ENCODE results near the gene TRPT1.

DNA sequence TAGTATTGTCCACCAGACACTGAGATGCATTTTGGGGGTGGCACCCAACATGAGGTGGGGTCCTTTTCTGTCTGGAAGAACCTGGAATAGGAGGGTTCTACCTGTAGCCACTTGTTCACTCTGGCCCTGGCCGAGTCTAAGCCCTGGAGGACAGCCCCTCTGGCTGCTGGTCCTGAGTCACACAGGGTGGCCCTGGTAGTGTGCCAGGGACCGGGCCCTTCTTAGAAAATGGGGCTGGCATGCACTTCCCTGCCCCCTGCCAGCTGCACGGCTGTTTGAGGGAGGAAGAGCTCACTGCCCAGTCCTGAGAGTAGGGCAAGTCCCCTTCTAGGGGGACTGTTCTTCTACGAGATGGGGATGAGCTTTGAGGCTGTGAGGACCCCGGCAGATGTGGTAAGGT lies 27.5 kb upstream of the TRPT1 start:
- TF ChIP-seq, protein P1, sequence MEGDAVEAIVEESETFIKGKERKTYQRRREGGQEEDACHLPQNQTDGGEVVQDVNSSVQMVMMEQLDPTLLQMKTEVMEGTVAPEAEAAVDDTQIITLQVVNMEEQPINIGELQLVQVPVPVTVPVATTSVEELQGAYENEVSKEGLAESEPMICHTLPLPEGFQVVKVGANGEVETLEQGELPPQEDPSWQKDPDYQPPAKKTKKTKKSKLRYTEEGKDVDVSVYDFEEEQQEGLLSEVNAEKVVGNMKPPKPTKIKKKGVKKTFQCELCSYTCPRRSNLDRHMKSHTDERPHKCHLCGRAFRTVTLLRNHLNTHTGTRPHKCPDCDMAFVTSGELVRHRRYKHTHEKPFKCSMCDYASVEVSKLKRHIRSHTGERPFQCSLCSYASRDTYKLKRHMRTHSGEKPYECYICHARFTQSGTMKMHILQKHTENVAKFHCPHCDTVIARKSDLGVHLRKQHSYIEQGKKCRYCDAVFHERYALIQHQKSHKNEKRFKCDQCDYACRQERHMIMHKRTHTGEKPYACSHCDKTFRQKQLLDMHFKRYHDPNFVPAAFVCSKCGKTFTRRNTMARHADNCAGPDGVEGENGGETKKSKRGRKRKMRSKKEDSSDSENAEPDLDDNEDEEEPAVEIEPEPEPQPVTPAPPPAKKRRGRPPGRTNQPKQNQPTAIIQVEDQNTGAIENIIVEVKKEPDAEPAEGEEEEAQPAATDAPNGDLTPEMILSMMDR (conservative IDR thresholded peaks at IDR 0.05; ENCODE audit: low read depth in 2 of 2): no peak
- TF ChIP-seq JUNB (IDR thresholded peaks at IDR 0.05; ENCODE audit: unreplicated experiment) (no peak), EZH2phosphoT487 (IDR thresholded peaks at IDR 0.05; ENCODE audit: unreplicated experiment) (no peak), EZH2 (IDR thresholded peaks at IDR 0.05; ENCODE audit: low read depth, unreplicated experiment) (no peak), POLR2AphosphoS5 (IDR thresholded peaks at IDR 0.05; ENCODE audit: low read depth) (no peak)
- TF ChIP-seq, protein P2, sequence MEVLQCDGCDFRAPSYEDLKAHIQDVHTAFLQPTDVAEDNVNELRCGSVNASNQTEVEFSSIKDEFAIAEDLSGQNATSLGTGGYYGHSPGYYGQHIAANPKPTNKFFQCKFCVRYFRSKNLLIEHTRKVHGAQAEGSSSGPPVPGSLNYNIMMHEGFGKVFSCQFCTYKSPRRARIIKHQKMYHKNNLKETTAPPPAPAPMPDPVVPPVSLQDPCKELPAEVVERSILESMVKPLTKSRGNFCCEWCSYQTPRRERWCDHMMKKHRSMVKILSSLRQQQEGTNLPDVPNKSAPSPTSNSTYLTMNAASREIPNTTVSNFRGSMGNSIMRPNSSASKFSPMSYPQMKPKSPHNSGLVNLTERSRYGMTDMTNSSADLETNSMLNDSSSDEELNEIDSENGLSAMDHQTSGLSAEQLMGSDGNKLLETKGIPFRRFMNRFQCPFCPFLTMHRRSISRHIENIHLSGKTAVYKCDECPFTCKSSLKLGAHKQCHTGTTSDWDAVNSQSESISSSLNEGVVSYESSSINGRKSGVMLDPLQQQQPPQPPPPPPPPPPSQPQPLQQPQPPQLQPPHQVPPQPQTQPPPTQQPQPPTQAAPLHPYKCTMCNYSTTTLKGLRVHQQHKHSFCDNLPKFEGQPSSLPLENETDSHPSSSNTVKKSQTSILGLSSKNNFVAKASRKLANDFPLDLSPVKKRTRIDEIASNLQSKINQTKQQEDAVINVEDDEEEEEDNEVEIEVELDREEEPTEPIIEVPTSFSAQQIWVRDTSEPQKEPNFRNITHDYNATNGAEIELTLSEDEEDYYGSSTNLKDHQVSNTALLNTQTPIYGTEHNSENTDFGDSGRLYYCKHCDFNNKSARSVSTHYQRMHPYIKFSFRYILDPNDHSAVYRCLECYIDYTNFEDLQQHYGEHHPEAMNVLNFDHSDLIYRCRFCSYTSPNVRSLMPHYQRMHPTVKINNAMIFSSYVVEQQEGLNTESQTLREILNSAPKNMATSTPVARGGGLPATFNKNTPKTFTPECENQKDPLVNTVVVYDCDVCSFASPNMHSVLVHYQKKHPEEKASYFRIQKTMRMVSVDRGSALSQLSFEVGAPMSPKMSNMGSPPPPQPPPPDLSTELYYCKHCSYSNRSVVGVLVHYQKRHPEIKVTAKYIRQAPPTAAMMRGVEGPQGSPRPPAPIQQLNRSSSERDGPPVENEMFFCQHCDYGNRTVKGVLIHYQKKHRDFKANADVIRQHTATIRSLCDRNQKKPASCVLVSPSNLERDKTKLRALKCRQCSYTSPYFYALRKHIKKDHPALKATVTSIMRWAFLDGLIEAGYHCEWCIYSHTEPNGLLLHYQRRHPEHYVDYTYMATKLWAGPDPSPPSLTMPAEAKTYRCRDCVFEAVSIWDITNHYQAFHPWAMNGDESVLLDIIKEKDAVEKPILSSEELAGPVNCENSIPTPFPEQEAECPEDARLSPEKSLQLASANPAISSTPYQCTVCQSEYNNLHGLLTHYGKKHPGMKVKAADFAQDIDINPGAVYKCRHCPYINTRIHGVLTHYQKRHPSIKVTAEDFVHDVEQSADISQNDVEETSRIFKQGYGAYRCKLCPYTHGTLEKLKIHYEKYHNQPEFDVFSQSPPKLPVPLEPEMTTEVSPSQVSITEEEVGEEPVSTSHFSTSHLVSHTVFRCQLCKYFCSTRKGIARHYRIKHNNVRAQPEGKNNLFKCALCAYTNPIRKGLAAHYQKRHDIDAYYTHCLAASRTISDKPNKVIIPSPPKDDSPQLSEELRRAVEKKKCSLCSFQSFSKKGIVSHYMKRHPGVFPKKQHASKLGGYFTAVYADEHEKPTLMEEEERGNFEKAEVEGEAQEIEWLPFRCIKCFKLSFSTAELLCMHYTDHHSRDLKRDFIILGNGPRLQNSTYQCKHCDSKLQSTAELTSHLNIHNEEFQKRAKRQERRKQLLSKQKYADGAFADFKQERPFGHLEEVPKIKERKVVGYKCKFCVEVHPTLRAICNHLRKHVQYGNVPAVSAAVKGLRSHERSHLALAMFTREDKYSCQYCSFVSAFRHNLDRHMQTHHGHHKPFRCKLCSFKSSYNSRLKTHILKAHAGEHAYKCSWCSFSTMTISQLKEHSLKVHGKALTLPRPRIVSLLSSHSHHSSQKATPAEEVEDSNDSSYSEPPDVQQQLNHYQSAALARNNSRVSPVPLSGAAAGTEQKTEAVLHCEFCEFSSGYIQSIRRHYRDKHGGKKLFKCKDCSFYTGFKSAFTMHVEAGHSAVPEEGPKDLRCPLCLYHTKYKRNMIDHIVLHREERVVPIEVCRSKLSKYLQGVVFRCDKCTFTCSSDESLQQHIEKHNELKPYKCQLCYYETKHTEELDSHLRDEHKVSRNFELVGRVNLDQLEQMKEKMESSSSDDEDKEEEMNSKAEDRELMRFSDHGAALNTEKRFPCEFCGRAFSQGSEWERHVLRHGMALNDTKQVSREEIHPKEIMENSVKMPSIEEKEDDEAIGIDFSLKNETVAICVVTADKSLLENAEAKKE (CRISPR knock-in tag; IDR thresholded peaks at IDR 0.05): no peak
